NCI-H146 (cell line): ENCODE data around the gene TATDN2.

ENCODE experiments used
- DNase-seq: peaks from one replicate; lab custom pipeline; 2025; lab: John Stamatoyannopoulos, UW

The TATDN2 gene

GRCh38 chr3:10320320-10320677 lies 72.0 kb downstream of the TATDN2 start:
- no peak for DNase-seq

DNA sequence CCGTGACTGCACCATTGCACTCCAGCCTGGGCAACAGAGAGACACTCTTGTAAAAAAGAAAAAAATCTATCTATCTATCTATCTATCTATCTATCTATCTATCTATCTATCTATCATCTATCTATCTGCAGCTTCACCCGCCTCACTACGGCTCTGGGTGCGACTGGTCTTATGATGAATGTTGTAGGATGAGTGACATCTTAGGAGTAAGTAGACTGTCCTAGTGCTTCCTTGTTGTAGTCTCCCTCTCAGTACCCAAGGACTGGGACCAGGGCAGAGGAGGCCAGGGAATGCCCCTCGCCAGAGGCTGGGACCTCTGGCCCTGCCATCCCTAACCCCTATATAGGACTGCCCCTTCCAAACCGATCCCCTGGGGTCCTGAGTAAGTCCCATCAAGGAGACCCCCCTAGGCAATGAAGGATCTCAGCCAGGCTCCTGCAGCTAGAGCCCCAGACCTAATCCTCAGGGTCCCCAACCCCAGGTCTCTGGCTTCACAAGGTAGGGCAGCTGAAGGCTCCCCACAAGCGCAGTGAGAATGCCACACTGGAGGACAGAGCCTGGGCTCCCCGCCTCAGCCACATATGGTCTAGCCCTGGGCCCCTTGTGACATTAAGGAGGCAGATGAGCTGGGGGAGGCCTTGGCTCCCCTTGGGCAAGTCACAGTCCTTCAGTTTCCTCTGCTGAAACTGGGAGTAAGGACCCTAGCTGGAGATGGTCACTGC lies 73.5 kb downstream of the TATDN2 start:
- DNase-seq: no peak

DNA sequence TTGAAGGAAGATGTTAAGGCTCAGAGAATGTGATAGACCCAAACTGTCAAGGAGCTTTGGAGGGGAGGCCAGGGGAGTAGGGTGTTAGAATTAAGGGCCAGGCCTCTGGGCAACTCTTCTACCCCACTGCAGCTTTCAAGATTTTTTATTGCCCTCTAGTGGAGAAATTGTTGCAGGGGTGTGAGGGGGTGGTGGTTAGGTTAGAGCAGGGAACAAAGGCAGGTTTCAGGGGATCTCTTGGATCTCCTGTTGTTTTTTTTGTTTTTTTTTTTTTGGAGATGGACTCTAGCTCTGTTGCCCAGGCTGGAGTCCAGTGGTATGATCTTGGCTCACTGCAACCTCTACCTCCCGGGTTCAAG lies 74.1 kb downstream of the TATDN2 start:
- DNase-seq: no peak

GRCh38 chr3:10327592-10327991 lies 79.3 kb downstream of the TATDN2 start:
- DNase-seq: no peak

- DNase-seq: no peak
These were observed 80.3 kb downstream of the TATDN2 start for GRCh38 chr3:10328460-10329071.

- no peak for DNase-seq
These were observed 81.3 kb downstream of the TATDN2 start for GRCh38 chr3:10329495-10330015.

- no peak for DNase-seq
These were observed 82.1 kb downstream of the TATDN2 start for GRCh38 chr3:10330319-10330718.
